OCI-LY1 (cell line): ENCODE results near the gene MAMDC2.

ENCODE experiments used
- H2AFZ ChIP-seq: fragments of 200-600 bp; sonication (generic), shearing (Covaris generic); 2 replicates; pipeline ENCODE4 v1.6.0; 2014; ENCODE audit warnings: antibody characterized with exemption, mild to moderate bottlenecking, low read length
- H3F3A ChIP-seq: fragments of 200-600 bp; sonication (generic), shearing (Covaris generic); 2 replicates; pipeline ENCODE4 v1.6.0; 2014; ENCODE audit warnings: mild to moderate bottlenecking, antibody characterized with exemption, low read length, moderate library complexity; ENCODE audit not compliant: insufficient read depth
- H3K27ac ChIP-seq: fragments of 200-600 bp; sonication (generic); 2 replicates; pipeline ENCODE4 v1.5.1; 2014; ENCODE audit warnings: low read length, mixed run types, mild to moderate bottlenecking, low read depth; ENCODE audit not compliant: poor library complexity, severe bottlenecking
- H3K27me3 ChIP-seq: fragments of 200-600 bp; sonication (generic); 2 replicates; pipeline ENCODE4 v1.6.0; 2014; ENCODE audit warnings: antibody characterized with exemption, mild to moderate bottlenecking, low read length, moderate library complexity; ENCODE audit not compliant: insufficient read depth
- H3K36me3 ChIP-seq: fragments of 200-600 bp; sonication (generic); 2 replicates; pipeline ENCODE4 v1.6.1; 2014; ENCODE audit warnings: mild to moderate bottlenecking, antibody characterized with exemption, low read length, moderate library complexity, mixed read lengths; ENCODE audit not compliant: insufficient read depth
- H3K4me1 ChIP-seq: fragments of 200-600 bp; sonication (generic); 2 replicates; pipeline ENCODE4 v1.5.1; 2014; ENCODE audit warnings: mild to moderate bottlenecking, low read length, moderate library complexity; ENCODE audit not compliant: insufficient read depth, severe bottlenecking
- H3K4me2 ChIP-seq: fragments of 200-600 bp; sonication (generic), shearing (Covaris generic); 2 replicates; pipeline ENCODE4 v1.6.1; 2014; ENCODE audit warnings: low read length
- H3K4me3 ChIP-seq: fragments of 200-600 bp; sonication (generic); 2 replicates; pipeline ENCODE4 v1.5.1; 2014; ENCODE audit warnings: low read length, low read depth, mild to moderate bottlenecking, mixed read lengths; ENCODE audit not compliant: poor library complexity, severe bottlenecking
- H3K79me2 ChIP-seq: fragments of 200-600 bp; shearing (Covaris generic); 2 replicates; pipeline ENCODE4 v1.6.1; 2016; ENCODE audit warnings: mixed run types, low read length, mixed read lengths; ENCODE audit not compliant: insufficient read depth
- H3K9ac ChIP-seq: fragments of 200-600 bp; sonication (generic), shearing (Covaris generic); 2 replicates; pipeline ENCODE4 v1.6.1; 2014; ENCODE audit warnings: mild to moderate bottlenecking, low read length, mixed read lengths
- H3K9me2 ChIP-seq: fragments of 200-600 bp; sonication (generic), shearing (Covaris generic); 2 replicates; pipeline ENCODE4 v1.6.1; 2014; ENCODE audit warnings: low read depth, mild to moderate bottlenecking, low read length, mixed read lengths
- H3K9me3 ChIP-seq: fragments of 200-600 bp; shearing (Covaris generic); 2 replicates; pipeline ENCODE4 v1.6.1; 2014; ENCODE audit warnings: low read length, mixed read lengths
- H4K20me1 ChIP-seq: fragments of 200-600 bp; sonication (generic), shearing (Covaris generic); 2 replicates; pipeline ENCODE4 v1.6.0; 2016; ENCODE audit warnings: mild to moderate bottlenecking, low read length; ENCODE audit not compliant: insufficient read depth
- CTCF ChIP-seq: fragments of 200-600 bp; sonication (generic), shearing (Covaris generic); IDR thresholded peaks from 2 replicates; pipeline ENCODE4 v1.5.1; 2017; ENCODE audit warnings: mild to moderate bottlenecking, antibody characterized with exemption, low read length, moderate library complexity, mixed read lengths
- EZH2 ChIP-seq: fragments of 200-600 bp; sonication (generic), shearing (Covaris generic); IDR thresholded peaks from 2 replicates; pipeline ENCODE4 v1.8.0; 2017; ENCODE audit warnings: borderline replicate concordance, mixed run types, mild to moderate bottlenecking, antibody characterized with exemption, low read length, moderate library complexity, mixed read lengths

Gene MAMDC2

DNA sequence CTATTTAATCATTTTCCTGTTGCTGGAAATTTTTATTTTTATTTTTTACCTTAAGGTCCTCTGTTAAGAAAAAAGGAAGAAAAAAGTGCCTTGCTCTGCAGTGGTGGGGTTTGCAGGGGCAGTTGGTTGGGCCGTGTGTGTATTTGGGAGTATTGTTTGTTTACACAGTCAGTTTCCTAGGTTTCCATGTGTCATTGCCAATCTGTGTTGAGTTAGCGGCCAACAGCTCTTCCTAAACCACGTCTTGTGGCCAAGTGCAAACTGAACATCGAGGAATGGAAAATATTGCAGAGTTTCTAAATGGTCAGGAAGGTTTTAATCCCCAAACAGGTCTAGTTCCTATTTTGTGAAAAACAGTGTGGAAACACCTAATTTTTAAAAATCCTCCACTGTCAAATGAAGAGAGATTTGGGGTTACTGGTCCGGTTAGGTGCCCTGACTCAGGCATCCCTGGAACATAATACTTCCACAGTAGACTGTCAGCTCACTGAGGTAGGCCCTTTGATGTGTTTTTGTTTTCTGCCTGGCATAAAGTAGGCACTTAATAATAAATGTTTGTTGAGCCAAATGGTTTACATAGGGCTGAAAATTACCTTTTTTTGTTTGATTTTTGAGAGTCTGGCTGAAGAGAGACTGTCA lies 37.0 kb downstream of the MAMDC2 start:
- H3K9me3 ChIP-seq = no peaks in the 10 kb centered on the region
- H3K4me1 ChIP-seq = no peaks in the 10 kb centered on the region
- H3K9ac ChIP-seq = no peak overlapping the region
- H2AFZ ChIP-seq = no peak overlapping the region
- H3K4me2 ChIP-seq = no peak overlapping the region
- no peaks in the 10 kb centered on the region for H3K36me3 ChIP-seq
- H3K27me3 ChIP-seq = no peaks in the 10 kb centered on the region
- H3K4me3 ChIP-seq = no peak overlapping the region
- no peak for TF ChIP-seq EZH2
- TF ChIP-seq CTCF = no peak
- H3K27ac ChIP-seq = no peak overlapping the region
- H3K79me2 ChIP-seq = no peaks in the 10 kb centered on the region
- H4K20me1 ChIP-seq = no peaks in the 10 kb centered on the region
- H3K9me2 ChIP-seq = no peaks in the 10 kb centered on the region
- H3F3A ChIP-seq = no peaks in the 10 kb centered on the region

DNA sequence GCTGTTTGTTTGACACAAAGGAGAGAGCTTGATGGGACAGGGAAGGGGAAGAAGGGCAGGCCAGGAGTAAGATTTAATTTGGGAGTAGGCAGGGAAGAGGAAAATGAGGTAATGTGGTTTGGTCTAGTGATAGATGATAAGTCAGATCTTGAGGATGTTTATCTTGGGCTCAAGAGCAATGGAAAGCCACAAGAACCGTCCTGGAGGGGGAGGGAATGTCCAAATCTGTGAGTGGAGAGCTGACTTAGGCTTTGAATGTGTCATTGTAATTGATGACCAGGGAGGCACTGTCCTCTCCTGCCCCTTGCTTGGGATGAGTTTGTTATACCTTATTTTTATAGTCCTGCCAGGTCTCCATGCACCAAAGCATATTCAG lies 37.5 kb downstream of the MAMDC2 start:
- Histone ChIP-seq H3K4me2 (no peak overlapping the region), H3K79me2 (no peaks in the 10 kb centered on the region), H3K9me3 (no peaks in the 10 kb centered on the region), H3K4me3 (no peak overlapping the region), H3K9me2 (no peaks in the 10 kb centered on the region), H4K20me1 (no peaks in the 10 kb centered on the region), H3K36me3 (no peaks in the 10 kb centered on the region), H3F3A (no peaks in the 10 kb centered on the region), H2AFZ (no peak overlapping the region), H3K4me1 (no peaks in the 10 kb centered on the region), H3K27me3 (no peaks in the 10 kb centered on the region), H3K27ac (no peak overlapping the region), H3K9ac (no peak overlapping the region)
- TF ChIP-seq EZH2 (no peak), CTCF (no peak)

DNA sequence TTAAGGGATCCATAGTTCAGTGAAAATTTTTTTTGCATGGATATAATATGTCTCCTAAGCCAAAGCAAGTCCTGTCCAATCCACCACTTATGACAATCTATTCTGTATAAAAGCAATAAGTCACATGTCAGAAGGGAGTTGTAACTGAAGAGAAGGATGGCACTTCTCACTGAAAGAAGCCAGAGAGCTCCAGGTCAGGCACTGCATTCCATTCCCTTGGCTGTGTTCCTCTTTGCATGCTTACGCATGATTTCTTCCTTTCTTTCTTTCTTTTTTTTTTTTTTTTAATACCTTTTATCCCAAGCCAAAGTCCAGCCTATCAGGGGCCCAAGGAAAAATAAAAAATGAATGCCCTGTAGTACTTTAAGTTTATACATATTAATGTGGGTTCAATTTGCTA lies 39.8 kb downstream of the MAMDC2 start:
- H3K36me3 ChIP-seq = no peaks in the 10 kb centered on the region
- H3K27ac ChIP-seq = no peak overlapping the region
- H3K4me3 ChIP-seq = no peak overlapping the region
- no peak overlapping the region for H3K9ac ChIP-seq
- no peaks in the 10 kb centered on the region for H3K27me3 ChIP-seq
- no peaks in the 10 kb centered on the region for H4K20me1 ChIP-seq
- no peaks in the 10 kb centered on the region for H3K9me2 ChIP-seq
- TF ChIP-seq CTCF = no peak
- TF ChIP-seq EZH2 = no peak
- no peaks in the 10 kb centered on the region for H3F3A ChIP-seq
- H3K4me2 ChIP-seq = no peak overlapping the region
- H3K4me1 ChIP-seq = no peaks in the 10 kb centered on the region
- no peaks in the 10 kb centered on the region for H3K9me3 ChIP-seq
- no peak overlapping the region for H2AFZ ChIP-seq
- H3K79me2 ChIP-seq = no peaks in the 10 kb centered on the region
